KMS-11 (cell line): Measurements from ENCODE around the gene MGRN1.

Experiments used
- H2AFZ ChIP-seq: fragments of 200-600 bp; sonication (generic); 2 replicates; pipeline ENCODE4 v1.6.1; 2016; ENCODE audit warnings: antibody characterized with exemption, mixed run types, low read depth
- H3K27ac ChIP-seq: fragments of 200-600 bp; sonication (generic); 2 replicates; pipeline ENCODE4 v1.6.1; 2016; ENCODE audit warnings: mild to moderate bottlenecking, mixed run types
- H3K27me3 ChIP-seq: fragments of 200-600 bp; sonication (generic); 2 replicates; pipeline ENCODE4 v1.6.1; 2017; ENCODE audit warnings: mild to moderate bottlenecking, low read depth, mixed run types, moderate library complexity; ENCODE audit not compliant: insufficient read depth
- H3K36me3 ChIP-seq: fragments of 200-600 bp; sonication (generic); 2 replicates; pipeline ENCODE4 v1.6.1; 2017; ENCODE audit warnings: mild to moderate bottlenecking, mixed run types; ENCODE audit not compliant: insufficient read depth
- H3K4me1 ChIP-seq: fragments of 200-600 bp; sonication (generic); 2 replicates; pipeline ENCODE4 v1.6.1; 2016; ENCODE audit warnings: mild to moderate bottlenecking, low read depth, mixed run types; ENCODE audit not compliant: poor library complexity, severe bottlenecking
- H3K4me2 ChIP-seq: fragments of 200-600 bp; sonication (generic); 2 replicates; pipeline ENCODE4 v1.7.0; 2016; ENCODE audit warnings: mild to moderate bottlenecking, mixed run types
- H3K4me3 ChIP-seq: fragments of 200-600 bp; sonication (generic); IDR thresholded peaks from 2 replicates; pipeline ENCODE4 v1.6.1; 2017; ENCODE audit warnings: low read depth, low read length, mixed read lengths; ENCODE audit not compliant: insufficient read depth
- H3K79me2 ChIP-seq: fragments of 200-600 bp; sonication (generic); 2 replicates; pipeline ENCODE4 v1.6.1; 2016; ENCODE audit warnings: low read depth, mixed run types; ENCODE audit not compliant: insufficient read depth
- H3K9ac ChIP-seq: fragments of 200-600 bp; sonication (generic); 2 replicates; pipeline ENCODE4 v1.6.1; 2016; ENCODE audit warnings: mild to moderate bottlenecking, mixed run types
- H4K20me1 ChIP-seq: fragments of 200-600 bp; sonication (generic); 2 replicates; pipeline ENCODE4 v1.6.1; 2016; ENCODE audit warnings: mild to moderate bottlenecking, mixed run types; ENCODE audit not compliant: insufficient read depth
- CTCF ChIP-seq: fragments of 200-600 bp; sonication (generic); conservative IDR thresholded peaks from 2 replicates; pipeline ENCODE4 v1.6.1; 2017; ENCODE audit warnings: low read depth, mild to moderate bottlenecking, antibody characterized with exemption, low read length, moderate library complexity, mixed read lengths

Gene MGRN1

DNA sequence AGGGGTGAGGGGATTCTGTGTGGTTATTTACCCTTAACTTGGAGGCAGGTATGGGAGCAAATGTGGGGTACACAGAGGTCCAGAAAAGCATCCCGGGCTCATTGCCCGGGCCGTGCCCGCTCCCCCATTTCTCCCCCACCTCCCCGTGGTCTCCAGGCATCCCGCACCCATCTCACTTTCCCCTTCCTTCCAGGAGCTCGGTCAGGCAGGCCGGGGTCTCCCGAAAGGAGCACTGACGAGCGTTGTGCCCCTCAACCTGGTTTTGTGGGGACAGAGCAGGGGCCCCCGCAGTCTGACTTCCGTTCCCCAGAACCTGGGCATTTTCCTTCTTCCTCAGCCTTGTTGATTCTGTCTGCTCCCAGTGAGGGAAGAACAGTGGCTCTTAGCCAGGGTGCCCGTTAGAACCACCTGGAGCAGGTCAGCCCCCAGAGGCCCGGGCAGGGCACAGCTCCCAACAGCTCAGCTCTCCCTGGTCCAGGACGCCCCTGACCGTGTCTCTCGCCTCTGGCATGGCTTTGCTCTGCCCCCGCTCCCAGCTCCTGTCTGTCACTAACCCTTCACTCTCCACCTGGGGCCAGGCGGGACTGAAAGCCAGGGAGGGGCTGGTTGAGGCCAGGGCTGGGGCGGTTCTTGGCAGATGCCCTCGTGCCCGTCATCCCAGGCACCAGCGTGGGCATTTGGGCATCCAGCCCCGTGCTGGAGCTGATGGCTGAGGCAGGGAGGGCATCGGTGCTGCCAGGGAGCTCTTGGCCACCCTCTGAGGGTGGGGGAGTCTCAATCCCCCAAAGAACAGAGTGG is 56.2 kb downstream of the MGRN1 start:
- Histone ChIP-seq H3K79me2 (peaks cover 5% of the 10 kb centered on the region; the same call in 1 of the 2 replicates), H3K4me3 (no peak overlapping the region), H4K20me1 (no peaks in the 10 kb centered on the region), H3K27ac (no peak overlapping the region), H3K4me2 (no peak overlapping the region), H3K4me1 (peaks cover 32% of the 10 kb centered on the region), H3K27me3 (no peaks in the 10 kb centered on the region), H2AFZ (no peak overlapping the region), H3K9ac (no peak overlapping the region), H3K36me3 (no peaks in the 10 kb centered on the region)
- TF ChIP-seq CTCF: no peak

- no peaks in the 10 kb centered on the region for H3K36me3 ChIP-seq
- TF ChIP-seq CTCF: no peak
- H3K79me2 ChIP-seq: peaks cover 5% of the 10 kb centered on the region; the same call in 1 of the 2 replicates
- no peak overlapping the region for H2AFZ ChIP-seq
- no peak overlapping the region for H3K9ac ChIP-seq
- no peak overlapping the region for H3K4me3 ChIP-seq
- H3K27me3 ChIP-seq: no peaks in the 10 kb centered on the region
- no peak overlapping the region for H3K27ac ChIP-seq
- no peaks in the 10 kb centered on the region for H4K20me1 ChIP-seq
- H3K4me2 ChIP-seq: no peak overlapping the region
- peaks cover 25% of the 10 kb centered on the region for H3K4me1 ChIP-seq
Measured at GRCh38 chr16:4681471-4682083, 57.0 kb downstream of the MGRN1 start.

GRCh38 chr16:4682084-4682591 is 57.5 kb downstream of the MGRN1 start:
- Histone ChIP-seq H3K4me2 (no peak overlapping the region), H3K27me3 (no peaks in the 10 kb centered on the region), H3K4me1 (peaks cover 19% of the 10 kb centered on the region), H2AFZ (no peak overlapping the region), H3K79me2 (peaks cover 4% of the 10 kb centered on the region; the same call in 1 of the 2 replicates), H3K4me3 (no peak overlapping the region), H3K36me3 (no peaks in the 10 kb centered on the region), H3K9ac (no peak overlapping the region), H4K20me1 (no peaks in the 10 kb centered on the region), H3K27ac (no peak overlapping the region)
- TF ChIP-seq CTCF: no peak

DNA sequence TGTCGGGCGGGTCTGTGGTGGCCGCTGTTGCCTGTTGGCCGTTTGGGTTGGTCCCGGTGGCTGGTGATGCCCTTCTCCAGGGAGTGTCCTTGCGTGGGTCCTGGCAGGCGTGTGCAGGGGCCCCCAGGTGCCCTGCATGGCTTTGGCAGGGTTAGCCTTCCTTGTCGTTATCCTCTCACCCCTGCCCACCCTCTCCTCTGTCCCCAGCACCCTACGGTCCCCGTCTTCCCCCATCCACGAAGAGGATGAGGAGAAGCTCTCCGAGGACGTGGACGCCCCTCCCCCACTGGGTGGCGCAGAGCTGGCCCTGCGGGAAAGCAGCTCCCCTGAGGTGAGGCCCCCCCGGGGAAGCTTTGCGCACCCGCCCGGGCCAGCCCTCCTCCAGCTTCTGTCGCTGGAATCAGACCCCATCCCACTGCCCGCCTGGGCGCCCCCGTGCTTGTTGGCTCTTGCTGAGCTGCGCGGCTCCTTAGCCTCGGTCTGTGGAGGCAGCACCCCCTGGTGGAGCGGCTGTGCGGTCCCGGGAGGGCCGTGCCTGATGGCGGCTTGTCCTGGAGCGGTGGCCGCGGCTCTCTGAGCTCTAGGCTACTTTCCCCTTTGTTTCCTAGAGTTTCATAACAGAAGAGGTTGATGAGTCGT is 58.1 kb downstream of the MGRN1 start:
- 0 out of 2 replicates have a peak, but pooled peaks have one; percentile 19 for TF ChIP-seq CTCF
- no peaks in the 10 kb centered on the region for H3K79me2 ChIP-seq
- H3K27ac ChIP-seq: no peak overlapping the region
- no peak overlapping the region for H3K4me3 ChIP-seq
- H3K36me3 ChIP-seq: no peaks in the 10 kb centered on the region
- no peak overlapping the region for H3K4me2 ChIP-seq
- H2AFZ ChIP-seq: no peak overlapping the region
- H3K9ac ChIP-seq: no peak overlapping the region
- H3K27me3 ChIP-seq: no peaks in the 10 kb centered on the region
- H3K4me1 ChIP-seq: peaks cover 13% of the 10 kb centered on the region
- H4K20me1 ChIP-seq: no peaks in the 10 kb centered on the region
